Activated T-helper 1 cell treated with anti-CD3 and anti-CD28 coated beads, Interleukin-12 subunit alpha, Interleukin-12 subunit beta, Interleukin-2, Interleukin-4 antibody, amounts not matched to agents 30 ng/mL and 10 ng/mL and 1 ng/mL, durations not matched to agents 14 hours and 24 hours and 36 hours (primary cell): ENCODE data around the gene CUBN. TPM values are rescaled to one million over a fixed set of nuclear protein-coding genes. Genes with fewer than 3 reads are reported as not detected.

Experiments used
- DNase-seq: peaks from one replicate; pipeline ENCODE4 v3.0.0; 2021; ENCODE audit warnings: low spot score
- H3K27ac Mint-ChIP-seq: one replicate; pipeline ENCODE4 v1.8.0; 2021; ENCODE audit warnings: mild to moderate bottlenecking, mixed read lengths
- H3K27me3 Mint-ChIP-seq: one replicate; pipeline ENCODE4 v1.8.0; 2022; ENCODE audit warnings: mild to moderate bottlenecking, moderate library complexity, mixed read lengths; ENCODE audit not compliant: insufficient read depth
- H3K36me3 Mint-ChIP-seq: one replicate; pipeline ENCODE4 v1.8.0; 2021; ENCODE audit warnings: low read depth, mixed read lengths
- H3K4me1 Mint-ChIP-seq: one replicate; pipeline ENCODE4 v1.8.0; 2021; ENCODE audit warnings: low read depth, mixed read lengths
- H3K4me3 Mint-ChIP-seq: one replicate; pipeline ENCODE4 v1.8.0; 2021; ENCODE audit warnings: mild to moderate bottlenecking, moderate library complexity, mixed read lengths
- H3K9me3 Mint-ChIP-seq: one replicate; pipeline ENCODE4 v1.8.0; 2021; ENCODE audit warnings: mixed read lengths
- intact Hi-C: fragments of 100-400 bp; cut with micrococcal nuclease; formaldehyde crosslinking; loops from one replicate; pipeline ENCODE4 v1.15.1; 2024
- total RNA-seq: library from RNA; stranded (reverse); gene quantifications from 2 replicates; pipeline ENCODE4 v1.2.3, GENCODE V29; 2022

The CUBN gene
- total RNA-seq, 1 donor from 2014 or later: 0.21 TPM

DNA sequence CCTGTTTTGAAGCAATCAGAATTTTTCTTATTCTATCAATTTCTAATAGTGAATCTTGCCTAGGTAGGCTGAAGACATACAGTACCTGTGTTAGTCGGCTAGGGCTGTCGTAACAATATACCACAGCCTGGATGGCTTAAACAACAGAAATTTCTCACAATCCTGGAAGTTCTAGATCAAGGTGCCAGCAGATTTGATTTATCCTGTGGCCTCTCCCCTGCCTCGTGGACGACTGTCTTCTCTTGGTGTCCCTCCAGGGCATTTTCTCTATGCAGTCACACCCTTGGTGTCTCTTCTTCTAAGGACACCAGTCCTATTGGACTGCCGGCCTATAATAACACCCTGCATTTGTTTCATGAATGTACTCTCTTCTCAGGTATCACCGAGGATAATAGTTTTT, 310.6 kb downstream of the CUBN start:
- peaks cover 13% of the 10 kb centered on the region for H3K36me3 Mint-ChIP-seq
- H3K27ac Mint-ChIP-seq: no peak overlapping the region
- H3K4me1 Mint-ChIP-seq: peaks cover 42% of the 10 kb centered on the region
- DNase-seq: no peak
- peaks cover 23% of the 10 kb centered on the region for H3K9me3 Mint-ChIP-seq
- peaks cover 10% of the 10 kb centered on the region for H3K27me3 Mint-ChIP-seq
- peak overlapping the region; percentile 45 for H3K4me3 Mint-ChIP-seq
- intact Hi-C loops: no loop called here

DNA sequence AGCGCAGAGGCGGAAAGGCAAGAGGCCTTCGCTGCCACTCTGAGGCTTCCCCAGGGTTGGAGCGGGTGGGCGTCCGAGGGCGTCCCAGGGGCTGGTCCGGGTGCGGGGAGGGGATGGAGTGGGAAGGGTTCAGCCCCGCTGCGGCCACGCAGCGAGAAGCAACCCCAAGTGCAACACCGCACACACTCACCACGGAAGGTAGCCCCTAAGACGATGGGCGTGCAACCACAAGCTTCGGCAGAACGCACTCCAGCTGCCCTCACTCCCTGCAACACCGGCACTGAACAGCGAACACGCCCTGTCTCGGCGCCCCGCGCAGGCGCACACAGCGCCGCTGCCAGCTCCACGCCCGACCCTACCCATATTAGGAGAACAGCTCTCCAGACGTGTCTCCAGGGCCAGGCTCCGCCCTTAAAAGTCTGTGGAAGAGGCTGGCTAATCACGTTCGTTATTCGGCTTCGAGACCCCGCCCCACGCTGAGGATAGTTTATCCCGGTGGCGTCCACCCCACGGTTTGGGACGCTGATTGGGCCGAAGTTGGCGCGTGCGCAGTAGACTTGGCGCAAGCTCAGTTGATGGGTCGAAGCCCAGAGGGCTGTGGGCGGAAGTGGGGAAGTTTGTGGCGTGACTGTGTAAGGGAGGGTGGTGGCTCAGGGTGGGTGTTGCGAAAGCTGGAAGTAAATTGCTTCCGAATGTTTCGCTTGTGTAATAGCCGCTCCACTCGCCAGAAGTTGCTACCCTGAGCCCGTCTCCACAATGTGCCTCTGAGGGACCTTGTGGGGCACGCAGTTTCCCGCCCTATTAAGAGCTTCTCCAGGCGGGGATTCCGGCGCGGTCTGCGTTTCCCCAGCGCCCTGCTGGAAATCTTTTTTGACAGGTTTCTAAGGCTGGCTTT, 312.2 kb downstream of the CUBN start, which contains the start of gene RSU1:
Gene RSU1 (minus strand): TSS at position 300 of the 895 bp plus-strand sequence. CDS start 343 bp downstream, outside the sequence.
- Mint-ChIP-seq H3K4me3 (peak within 1 kb of the TSS; percentile 93), H3K27ac (peak within 1 kb of the TSS; percentile 91), H3K27me3 (peaks cover 10% of the 10 kb centered on the region), H3K4me1 (peaks cover 42% of the 10 kb centered on the region), H3K9me3 (peaks cover 14% of the 10 kb centered on the region), H3K36me3 (peaks cover 13% of the 10 kb centered on the region)
- intact Hi-C loops: loop anchor here (1.0 to 2.0 kb wide), 13 partner anchors 30 to 1842 kb away; partner anchors contain the start of genes ARL5B, MINDY3, NMT2 and STAM
- peak; percentile 100 for DNase-seq

DNA sequence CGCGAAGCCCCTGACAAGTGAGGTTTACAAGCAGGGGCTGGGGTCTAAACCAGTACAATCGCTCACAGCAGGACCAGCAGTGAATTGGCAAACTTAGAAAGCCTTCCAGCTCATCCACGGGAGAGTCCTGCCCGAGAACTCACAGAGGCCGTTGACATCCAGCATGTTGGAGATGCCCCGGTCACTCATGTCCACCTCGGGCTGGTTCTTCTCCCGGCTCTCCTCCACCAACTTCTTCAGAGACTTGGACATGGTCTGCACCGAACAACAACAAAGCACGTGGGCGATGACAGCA, 312.8 kb downstream of the CUBN start:
- peak overlapping the region; percentile 93 for H3K4me3 Mint-ChIP-seq
- H3K27me3 Mint-ChIP-seq: peaks cover 10% of the 10 kb centered on the region
- H3K36me3 Mint-ChIP-seq: peaks cover 9% of the 10 kb centered on the region
- H3K4me1 Mint-ChIP-seq: peaks cover 44% of the 10 kb centered on the region
- H3K9me3 Mint-ChIP-seq: peaks cover 8% of the 10 kb centered on the region
- no peak for DNase-seq
- H3K27ac Mint-ChIP-seq: peak overlapping the region; percentile 91
- intact Hi-C loops: loop anchor here (1.0 to 2.0 kb wide), 13 partner anchors 29 to 1843 kb away; partner anchors contain the start of genes ARL5B, MINDY3, NMT2 and STAM

DNA sequence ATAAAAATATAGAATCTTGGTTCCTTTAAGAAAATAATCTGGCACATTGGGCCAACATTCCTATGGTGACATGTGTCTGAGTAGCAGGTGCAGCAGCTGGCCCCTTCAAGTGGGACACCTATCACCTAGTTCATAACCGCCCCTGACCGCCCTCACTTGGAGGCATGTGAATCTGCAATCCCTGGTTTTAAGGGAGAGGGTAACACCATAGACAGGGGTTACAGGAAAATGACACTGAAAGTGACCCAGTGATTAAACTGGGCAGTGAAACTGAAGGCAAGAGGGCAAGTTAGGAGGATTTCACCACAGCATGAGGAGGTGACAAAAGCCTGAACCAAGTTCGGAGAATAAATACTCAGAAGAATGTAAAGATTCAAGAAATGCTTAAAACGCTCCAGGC, 313.4 kb downstream of the CUBN start:
- H3K27me3 Mint-ChIP-seq: peaks cover 8% of the 10 kb centered on the region

DNA sequence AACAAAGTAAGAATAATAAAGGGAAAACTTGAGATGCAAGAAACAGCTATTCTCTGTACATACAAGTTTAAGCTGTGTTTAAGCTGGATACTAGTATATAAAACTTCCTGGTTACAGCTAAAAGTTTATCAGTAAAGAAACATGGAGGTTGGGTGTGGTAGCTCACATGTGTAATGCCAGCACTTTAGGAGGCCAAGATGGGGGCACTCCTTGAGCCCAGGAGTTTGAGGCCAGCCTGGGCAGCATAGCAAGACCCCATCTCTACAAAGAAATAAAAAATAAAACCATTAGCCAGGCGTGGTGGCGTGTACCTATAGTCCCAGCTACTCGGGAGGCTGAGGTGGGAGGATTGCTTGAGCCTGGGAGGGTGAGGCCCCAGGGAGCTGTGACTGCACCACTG, 315.6 kb downstream of the CUBN start:
- Mint-ChIP-seq H3K4me3 (no peak overlapping the region), H3K27me3 (peaks cover 2% of the 10 kb centered on the region), H3K4me1 (peaks cover 55% of the 10 kb centered on the region), H3K36me3 (peaks cover 11% of the 10 kb centered on the region), H3K9me3 (no peaks in the 10 kb centered on the region), H3K27ac (no peak overlapping the region)
- DNase-seq: no peak
- intact Hi-C loops: no loop called here

More for the DNA sequence above, 313.4 kb downstream of the CUBN start:
- Mint-ChIP-seq H3K27ac (peak overlapping the region; percentile 85), H3K36me3 (peaks cover 11% of the 10 kb centered on the region), H3K4me1 (peaks cover 49% of the 10 kb centered on the region), H3K4me3 (peak overlapping the region; percentile 93), H3K9me3 (peaks cover 5% of the 10 kb centered on the region)
- intact Hi-C loops: loop anchor here (2.0 kb wide), 2 partner anchors 187 to 1647 kb away; partner anchors contain the start of gene NMT2
- no peak for DNase-seq

DNA sequence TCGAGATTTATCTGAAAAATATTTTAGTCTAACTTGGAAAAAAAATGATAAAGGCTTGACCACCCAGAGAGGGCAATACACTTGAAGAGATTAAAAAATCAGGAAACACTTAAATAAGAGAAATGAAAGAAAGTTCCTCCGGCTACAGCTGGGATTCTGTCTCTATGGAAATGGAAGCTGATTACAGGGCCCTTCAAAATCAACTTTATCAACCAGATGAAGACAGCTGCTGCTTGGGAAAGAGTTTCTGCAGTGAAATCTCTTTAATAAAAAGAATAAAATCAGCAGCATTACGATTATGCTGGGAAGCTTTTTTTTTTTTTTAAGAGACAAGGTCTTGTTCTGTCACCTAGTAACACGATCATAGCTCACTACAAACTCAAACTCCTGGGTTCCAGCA, 316.9 kb downstream of the CUBN start:
- peaks cover 11% of the 10 kb centered on the region for H3K36me3 Mint-ChIP-seq
- peaks cover 2% of the 10 kb centered on the region for H3K27me3 Mint-ChIP-seq
- no peaks in the 10 kb centered on the region for H3K9me3 Mint-ChIP-seq
- DNase-seq: no peak
- no peak overlapping the region for H3K27ac Mint-ChIP-seq
- no peak overlapping the region for H3K4me3 Mint-ChIP-seq
- peaks cover 45% of the 10 kb centered on the region for H3K4me1 Mint-ChIP-seq
- intact Hi-C loops: no loop called here

DNA sequence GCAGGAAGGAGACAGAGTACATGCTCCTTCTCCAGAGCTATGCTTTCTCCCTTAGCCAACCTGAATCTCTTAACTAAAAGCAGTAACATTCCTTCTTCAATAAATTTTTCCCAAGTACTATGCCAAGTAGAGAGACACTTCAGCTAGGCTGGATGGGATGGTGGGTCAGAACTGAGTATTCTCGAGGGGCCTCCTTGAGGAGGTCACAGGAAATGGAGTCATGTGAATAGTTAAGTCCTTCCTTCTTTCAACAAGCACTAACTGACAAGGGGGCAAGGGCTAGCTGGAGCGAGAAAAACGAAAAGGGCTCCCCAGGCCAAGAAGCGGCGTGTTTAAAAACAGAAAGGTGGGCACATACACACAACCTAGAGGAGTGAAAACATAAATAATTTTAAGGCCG, 317.8 kb downstream of the CUBN start:
- Mint-ChIP-seq H3K4me3 (no peak overlapping the region), H3K4me1 (peaks cover 36% of the 10 kb centered on the region), H3K27ac (no peak overlapping the region), H3K27me3 (no peaks in the 10 kb centered on the region), H3K36me3 (peaks cover 11% of the 10 kb centered on the region), H3K9me3 (no peaks in the 10 kb centered on the region)
- intact Hi-C loops: no loop called here
- DNase-seq: no peak

DNA sequence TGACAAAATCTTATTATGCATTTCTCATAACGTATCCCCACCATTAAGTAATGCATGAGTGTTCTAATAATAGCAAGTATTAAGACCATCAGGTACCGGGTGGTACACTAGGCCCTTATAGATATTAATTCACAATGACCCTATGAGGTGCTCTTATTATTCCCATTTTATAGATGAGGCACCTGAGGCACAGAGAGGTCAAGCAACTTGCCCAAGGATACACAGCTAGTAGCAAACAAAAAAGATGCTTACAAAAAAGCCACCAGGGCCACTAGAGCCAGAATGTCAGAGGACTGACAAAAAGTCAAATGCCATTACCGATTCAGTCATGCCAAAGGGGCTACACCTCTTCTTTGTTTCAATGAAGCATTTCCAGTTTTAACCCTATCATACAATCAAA, 318.3 kb downstream of the CUBN start:
- DNase-seq: no peak
- peaks cover 11% of the 10 kb centered on the region for H3K36me3 Mint-ChIP-seq
- H3K9me3 Mint-ChIP-seq: no peaks in the 10 kb centered on the region
- intact Hi-C loops: no loop called here
- H3K27ac Mint-ChIP-seq: no peak overlapping the region
- no peak overlapping the region for H3K4me3 Mint-ChIP-seq
- H3K4me1 Mint-ChIP-seq: peaks cover 32% of the 10 kb centered on the region
- no peaks in the 10 kb centered on the region for H3K27me3 Mint-ChIP-seq

DNA sequence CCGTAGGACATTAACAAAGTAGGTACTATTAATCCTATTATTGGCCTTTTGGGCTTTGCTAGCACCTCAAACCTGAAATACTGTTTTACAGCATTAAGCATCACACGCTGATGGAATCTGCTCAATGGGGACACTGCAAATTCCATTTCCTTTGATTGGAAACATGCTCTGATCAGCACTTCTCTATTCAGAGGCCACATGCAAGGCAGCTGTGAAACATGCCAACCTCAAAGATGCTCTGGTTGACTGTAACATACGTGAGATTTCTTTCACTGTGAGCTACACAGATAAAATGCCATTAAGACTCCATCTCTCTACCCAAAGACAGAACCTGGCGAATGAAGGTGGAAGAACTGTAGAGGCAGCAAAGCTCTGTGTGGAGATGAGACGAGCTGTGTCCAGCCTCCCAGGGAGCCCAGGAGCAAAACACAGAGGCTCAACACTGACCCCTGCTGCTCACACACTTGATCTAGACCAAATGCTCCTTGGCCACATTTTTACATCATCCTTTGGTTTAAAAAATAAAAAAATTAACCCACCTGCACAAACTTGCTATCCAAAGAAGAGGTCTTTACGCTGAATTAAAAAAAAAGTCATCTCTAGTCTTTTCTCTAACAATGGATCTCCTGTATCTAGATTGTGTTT, 320.4 kb downstream of the CUBN start:
- H3K9me3 Mint-ChIP-seq: no peaks in the 10 kb centered on the region
- H3K36me3 Mint-ChIP-seq: peaks cover 8% of the 10 kb centered on the region
- DNase-seq: no peak
- intact Hi-C loops: loop anchor here (1.0 to 2.0 kb wide), 4 partner anchors 20 to 907 kb away; partner anchors contain the start of gene PTER
- no peak overlapping the region for H3K27ac Mint-ChIP-seq
- no peak overlapping the region for H3K4me3 Mint-ChIP-seq
- H3K4me1 Mint-ChIP-seq: peaks cover 13% of the 10 kb centered on the region
- H3K27me3 Mint-ChIP-seq: no peaks in the 10 kb centered on the region

DNA sequence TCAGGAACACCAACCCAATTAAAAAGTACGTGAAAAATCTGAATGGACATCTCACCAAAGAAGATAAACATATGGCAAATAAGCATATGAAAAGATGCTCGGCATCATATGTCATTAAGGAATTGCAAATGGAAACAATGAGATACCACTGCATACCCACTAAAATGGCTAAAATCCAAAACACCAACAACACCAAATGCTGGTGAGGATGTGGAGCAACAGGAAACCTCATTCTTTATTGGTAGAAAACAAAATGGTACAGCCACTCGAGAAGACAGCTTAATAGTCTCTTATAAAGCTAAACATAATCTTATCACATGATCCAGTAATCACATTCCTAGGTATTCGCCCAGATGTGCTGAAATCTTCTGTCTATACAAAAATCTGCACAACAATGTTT, 325.5 kb downstream of the CUBN start:
- H3K36me3 Mint-ChIP-seq: peaks cover 3% of the 10 kb centered on the region
- no peaks in the 10 kb centered on the region for H3K27me3 Mint-ChIP-seq
- H3K4me3 Mint-ChIP-seq: no peak overlapping the region
- DNase-seq: no peak
- no peaks in the 10 kb centered on the region for H3K9me3 Mint-ChIP-seq
- peaks cover 24% of the 10 kb centered on the region for H3K4me1 Mint-ChIP-seq
- intact Hi-C loops: no loop called here
- no peak overlapping the region for H3K27ac Mint-ChIP-seq

DNA sequence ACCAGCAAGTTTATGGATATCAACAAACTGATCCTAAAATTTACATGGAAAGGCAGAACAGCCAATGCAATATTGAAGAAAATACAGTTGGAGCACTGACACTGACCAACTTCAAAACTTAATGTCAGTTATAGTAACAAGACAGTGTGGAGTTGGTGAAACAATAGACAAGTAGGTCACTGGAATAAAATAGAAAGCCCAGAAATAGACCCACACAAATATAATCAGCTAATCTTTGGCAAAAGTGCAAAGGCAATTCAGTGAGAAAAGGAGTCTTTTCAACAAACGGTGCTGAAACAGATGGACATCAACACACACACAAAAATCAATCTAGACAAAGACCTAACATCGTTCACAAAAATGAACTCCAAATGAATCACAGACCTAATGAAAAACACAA, 326.1 kb downstream of the CUBN start:
- no peaks in the 10 kb centered on the region for H3K27me3 Mint-ChIP-seq
- no peak overlapping the region for H3K4me3 Mint-ChIP-seq
- no peak overlapping the region for H3K27ac Mint-ChIP-seq
- H3K9me3 Mint-ChIP-seq: no peaks in the 10 kb centered on the region
- peaks cover 26% of the 10 kb centered on the region for H3K4me1 Mint-ChIP-seq
- no peak for DNase-seq
- intact Hi-C loops: no loop called here
- H3K36me3 Mint-ChIP-seq: peaks cover 6% of the 10 kb centered on the region

DNA sequence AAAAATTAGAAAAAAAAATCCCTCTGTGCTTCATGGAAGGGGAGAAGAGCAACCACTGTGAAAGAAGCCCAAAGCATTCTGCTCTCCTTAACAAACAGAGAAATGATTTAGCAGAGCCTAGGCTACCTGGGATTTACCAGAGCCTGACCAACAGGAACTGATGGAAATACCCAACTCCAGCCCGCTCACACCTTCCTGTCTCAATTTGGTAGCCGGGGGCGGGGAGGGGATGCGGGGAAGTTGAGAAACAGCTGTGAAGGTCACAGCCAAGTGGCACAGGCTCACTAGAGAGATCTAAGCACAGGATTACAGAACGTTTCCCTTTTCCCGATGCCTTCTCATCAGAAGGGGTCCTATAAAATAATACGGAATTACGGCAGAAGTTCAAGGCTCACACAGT, 330.0 kb downstream of the CUBN start:
- H3K36me3 Mint-ChIP-seq: peaks cover 17% of the 10 kb centered on the region
- peak overlapping the region; percentile 21 for H3K27ac Mint-ChIP-seq
- no peaks in the 10 kb centered on the region for H3K27me3 Mint-ChIP-seq
- H3K9me3 Mint-ChIP-seq: no peaks in the 10 kb centered on the region
- peaks cover 41% of the 10 kb centered on the region for H3K4me1 Mint-ChIP-seq
- intact Hi-C loops: no loop called here
- no peak overlapping the region for H3K4me3 Mint-ChIP-seq
- no peak for DNase-seq

DNA sequence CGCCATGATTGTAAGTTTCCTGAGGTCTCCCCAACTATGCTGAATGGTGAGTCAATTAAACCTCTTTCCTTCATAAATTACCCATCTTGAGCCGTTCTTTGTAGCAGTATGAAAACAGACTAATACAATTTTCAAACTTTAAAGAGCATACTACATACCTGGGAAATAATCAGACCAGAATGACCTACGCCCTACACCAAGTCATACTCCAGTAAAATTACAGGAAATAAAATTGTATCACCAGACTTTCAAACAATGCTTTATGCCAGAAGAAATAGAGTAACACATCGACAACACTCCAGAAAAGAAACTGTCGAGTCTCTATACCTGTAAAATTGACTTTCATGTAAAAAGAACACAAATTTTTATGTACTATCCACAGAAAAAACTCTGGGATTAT, 331.0 kb downstream of the CUBN start:
- peaks cover 41% of the 10 kb centered on the region for H3K4me1 Mint-ChIP-seq
- no peaks in the 10 kb centered on the region for H3K27me3 Mint-ChIP-seq
- no peak overlapping the region for H3K27ac Mint-ChIP-seq
- intact Hi-C loops: no loop called here
- peaks cover 20% of the 10 kb centered on the region for H3K36me3 Mint-ChIP-seq
- H3K9me3 Mint-ChIP-seq: no peaks in the 10 kb centered on the region
- DNase-seq: no peak
- H3K4me3 Mint-ChIP-seq: no peak overlapping the region
